Ovary (tissue), 3 donors: ENCODE measurements around the gene DDI2.

Experiments
- EP300 ChIP-seq: sonication (generic); formaldehyde crosslinking; IDR thresholded peaks from one replicate; pipeline ENCODE4 v1.6.1; 2017; ENCODE audit warnings: antibody characterized with exemption
- POLR2A ChIP-seq: fragments of 450-650 bp; IDR thresholded peaks from one replicate; pipeline ENCODE4 v1.6.1; 2017; ENCODE audit warnings: antibody characterized with exemption, mild to moderate bottlenecking, moderate library complexity
- TF ChIP-seq, protein P1 (sequence below), 3 donors: fragments of 450-650 bp in 2 of 3; fragments of 200-600 bp in 1 of 3; IDR thresholded peaks; one replicate each; pipeline versions ENCODE4 v1.5.1 to v1.8.0; 2016 to 2022; ENCODE audit warnings: antibody characterized with exemption in 3 of 3, mild to moderate bottlenecking in 1 of 3
- donor health status: DM: no; HTN: no; CAD: no.

DNA sequence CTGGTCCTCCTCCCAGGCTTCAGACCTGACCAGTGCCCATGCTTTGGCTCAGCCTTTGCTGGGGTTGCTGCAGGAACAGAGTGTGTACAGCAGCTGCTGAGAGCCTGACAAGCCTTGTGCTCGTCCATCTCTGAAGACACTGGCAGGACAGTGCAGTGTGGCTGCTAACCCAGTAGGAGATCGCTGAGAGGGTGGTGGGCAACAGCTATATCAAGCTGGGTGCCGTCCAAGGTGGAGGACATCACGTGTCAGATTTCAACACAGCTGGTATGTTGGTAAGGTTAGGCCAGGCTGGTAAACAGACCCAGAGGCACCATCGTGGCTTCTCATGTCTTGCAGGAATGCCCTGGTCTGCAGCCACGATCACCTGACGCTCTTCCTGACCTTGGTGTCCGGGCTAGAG lies 100.9 kb downstream of the DDI2 start:
- TF ChIP-seq, protein P1, sequence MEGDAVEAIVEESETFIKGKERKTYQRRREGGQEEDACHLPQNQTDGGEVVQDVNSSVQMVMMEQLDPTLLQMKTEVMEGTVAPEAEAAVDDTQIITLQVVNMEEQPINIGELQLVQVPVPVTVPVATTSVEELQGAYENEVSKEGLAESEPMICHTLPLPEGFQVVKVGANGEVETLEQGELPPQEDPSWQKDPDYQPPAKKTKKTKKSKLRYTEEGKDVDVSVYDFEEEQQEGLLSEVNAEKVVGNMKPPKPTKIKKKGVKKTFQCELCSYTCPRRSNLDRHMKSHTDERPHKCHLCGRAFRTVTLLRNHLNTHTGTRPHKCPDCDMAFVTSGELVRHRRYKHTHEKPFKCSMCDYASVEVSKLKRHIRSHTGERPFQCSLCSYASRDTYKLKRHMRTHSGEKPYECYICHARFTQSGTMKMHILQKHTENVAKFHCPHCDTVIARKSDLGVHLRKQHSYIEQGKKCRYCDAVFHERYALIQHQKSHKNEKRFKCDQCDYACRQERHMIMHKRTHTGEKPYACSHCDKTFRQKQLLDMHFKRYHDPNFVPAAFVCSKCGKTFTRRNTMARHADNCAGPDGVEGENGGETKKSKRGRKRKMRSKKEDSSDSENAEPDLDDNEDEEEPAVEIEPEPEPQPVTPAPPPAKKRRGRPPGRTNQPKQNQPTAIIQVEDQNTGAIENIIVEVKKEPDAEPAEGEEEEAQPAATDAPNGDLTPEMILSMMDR (IDR thresholded peaks at IDR 0.05): no peak
- TF ChIP-seq POLR2A: no peak
- TF ChIP-seq EP300: no peak
